Stomach (tissue), 9 donors: ENCODE data around the gene DLGAP1. TPM values are rescaled to one million over a fixed set of nuclear protein-coding genes. Genes with fewer than 3 reads are reported as not detected.

Experiments
- DNase-seq, 2 donors: peaks; one replicate each; pipeline versions ENCODE4 v3.0.0 to v3.0.0-alpha.2; 2013 to 2019
- H3K27ac ChIP-seq, 5 donors: fragments of 200-600 bp in 4 of 5; sonication (generic) in 4 of 5; one replicate each; pipeline ENCODE4 v1.5.1; 2013 to 2019; ENCODE audit warnings: mild to moderate bottlenecking in 1 of 5, moderate library complexity in 1 of 5
- H3K27me3 ChIP-seq, 3 donors: fragments of 200-600 bp; sonication (generic); one replicate each; pipeline ENCODE4 v1.5.1; 2017 to 2019; ENCODE audit warnings: mixed run types in 1 of 3
- H3K36me3 ChIP-seq, 4 donors: fragments of 200-600 bp; sonication (generic); 1 replicate in 3 of 4; 2 replicates in 1 of 4; pipeline ENCODE4 v1.5.1; 2016 to 2019
- H3K4me1 ChIP-seq, 4 donors: fragments of 200-600 bp; sonication (generic); one replicate each; pipeline ENCODE4 v1.5.1; 2016 to 2019
- H3K4me3 ChIP-seq, 4 donors: fragments of 200-600 bp; sonication (generic) in 3 of 4; one replicate each; pipeline ENCODE4 v1.5.1; 2016 to 2019; ENCODE audit warnings: mild to moderate bottlenecking in 1 of 4
- H3K9me3 ChIP-seq, 4 donors: fragments of 200-600 bp; sonication (generic); one replicate each; pipeline ENCODE4 v1.5.1; 2016 to 2019
- EP300 ChIP-seq: sonication (generic); formaldehyde crosslinking; IDR thresholded peaks from one replicate; pipeline ENCODE4 v1.6.1; 2017; ENCODE audit warnings: antibody characterized with exemption
- POLR2A ChIP-seq, 4 donors: fragments of 450-650 bp; IDR thresholded peaks; one replicate each; pipeline ENCODE4 v1.6.1; 2016; ENCODE audit warnings: antibody characterized with exemption in 4 of 4, control low read depth in 2 of 4, mild to moderate bottlenecking in 1 of 4, moderate library complexity in 1 of 4
- POLR2AphosphoS5 ChIP-seq, 3 donors: sonication (generic); formaldehyde crosslinking; IDR thresholded peaks; one replicate each; pipeline ENCODE4 v1.6.1; 2016; ENCODE audit warnings: antibody characterized with exemption in 3 of 3
- WGBS, 5 donors: extraction: QIAGEN DNeasy Blood & Tissue Kit in 3 of 5; methylation state at CpG; one replicate each; pipeline versions ENCODE4 v1.1.5 to v1.1.7; 2013 to 2018; 5-methylcytosine and 5-hydroxymethylcytosine counted together
- intact Hi-C: fragments of 100-400 bp; cut with DNase I; formaldehyde crosslinking; loops from one replicate; pipeline ENCODE4 v1.15.1; 2023; ENCODE audit warnings: low total_unique reads
- polyA plus RNA-seq, 3 donors: library from polyadenylated mRNA; stranded (reverse); fragments of 200-250 nt; gene quantifications; one replicate each; pipeline ENCODE4 v1.2.3, GENCODE V29; 2013
- total RNA-seq, 5 donors: library from RNA; depleted of rRNA; stranded (reverse); fragments of >200 nt; gene quantifications; one replicate each; pipeline versions ENCODE4 v1.1.0 to v1.2.3, GENCODE V29; 2014 to 2016
- TF ChIP-seq, protein P1 (sequence below), 7 experiments: fragments of 450-650 bp in 4 of 7; fragments of 200-600 bp in 3 of 7; sonication (generic) in 3 of 7; IDR thresholded peaks; one replicate each; pipeline ENCODE4 v1.5.1; 2016 to 2019; ENCODE audit warnings: antibody characterized with exemption in 7 of 7, control low read depth in 2 of 7, mild to moderate bottlenecking in 1 of 7
- donor health status: healthy with polysubstance abuse.
- donor health status: Bipolar disorder and iron deficiency.
- donor health status: healthy.

Gene DLGAP1
- total and polyA plus RNA-seq, 8 donors: 0.06 to 7.0 (median 1.3) TPM; not detected in 1

DNA sequence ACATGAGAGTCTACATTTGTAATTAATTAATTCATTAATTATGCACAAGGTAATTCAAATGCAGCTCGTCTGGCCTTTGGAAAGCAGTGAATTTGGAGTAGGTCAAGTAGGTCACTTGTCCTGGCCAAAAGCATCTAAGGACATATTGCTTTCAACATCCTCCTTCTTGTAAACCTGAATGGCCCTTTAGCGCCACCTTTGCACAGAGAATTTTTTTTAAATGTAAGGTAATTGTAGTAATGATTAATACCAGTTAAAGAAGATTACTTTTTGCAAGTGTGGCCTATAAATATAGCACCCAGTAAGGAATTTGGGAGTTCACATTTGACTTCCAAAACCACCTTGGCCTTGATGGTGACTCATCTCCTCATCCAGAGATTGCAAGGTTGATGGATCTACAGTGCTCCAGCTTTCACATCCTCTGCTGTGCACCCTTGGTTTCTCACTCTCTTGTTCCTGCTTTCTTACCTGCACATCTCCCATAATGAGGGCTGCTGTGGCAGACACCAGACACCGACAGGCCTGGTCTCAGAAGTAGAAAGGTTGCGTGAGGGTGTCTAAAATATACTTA lies 523.5 kb downstream of the DLGAP1 start:
- WGBS, 5 donors: 79 to 95% (median 94%) methylated on average over 4 of the region's 4 CpGs
- H3K4me1 ChIP-seq: no peaks in the 10 kb centered on the region
- H3K9me3 ChIP-seq: no peaks in the 10 kb centered on the region
- intact Hi-C loops: no loop called here
- no peaks in the 10 kb centered on the region for H3K36me3 ChIP-seq
- H3K27ac ChIP-seq: no peak overlapping the region
- TF ChIP-seq EP300 (no peak), POLR2AphosphoS5 (IDR thresholded peaks at IDR 0.05) (no peak), POLR2A (IDR thresholded peaks at IDR 0.05) (no peak)
- TF ChIP-seq, protein P1, sequence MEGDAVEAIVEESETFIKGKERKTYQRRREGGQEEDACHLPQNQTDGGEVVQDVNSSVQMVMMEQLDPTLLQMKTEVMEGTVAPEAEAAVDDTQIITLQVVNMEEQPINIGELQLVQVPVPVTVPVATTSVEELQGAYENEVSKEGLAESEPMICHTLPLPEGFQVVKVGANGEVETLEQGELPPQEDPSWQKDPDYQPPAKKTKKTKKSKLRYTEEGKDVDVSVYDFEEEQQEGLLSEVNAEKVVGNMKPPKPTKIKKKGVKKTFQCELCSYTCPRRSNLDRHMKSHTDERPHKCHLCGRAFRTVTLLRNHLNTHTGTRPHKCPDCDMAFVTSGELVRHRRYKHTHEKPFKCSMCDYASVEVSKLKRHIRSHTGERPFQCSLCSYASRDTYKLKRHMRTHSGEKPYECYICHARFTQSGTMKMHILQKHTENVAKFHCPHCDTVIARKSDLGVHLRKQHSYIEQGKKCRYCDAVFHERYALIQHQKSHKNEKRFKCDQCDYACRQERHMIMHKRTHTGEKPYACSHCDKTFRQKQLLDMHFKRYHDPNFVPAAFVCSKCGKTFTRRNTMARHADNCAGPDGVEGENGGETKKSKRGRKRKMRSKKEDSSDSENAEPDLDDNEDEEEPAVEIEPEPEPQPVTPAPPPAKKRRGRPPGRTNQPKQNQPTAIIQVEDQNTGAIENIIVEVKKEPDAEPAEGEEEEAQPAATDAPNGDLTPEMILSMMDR (IDR thresholded peaks at IDR 0.05): no peak
- no peaks in the 10 kb centered on the region for H3K27me3 ChIP-seq
- DNase-seq: no peak
- no peak overlapping the region for H3K4me3 ChIP-seq

DNA sequence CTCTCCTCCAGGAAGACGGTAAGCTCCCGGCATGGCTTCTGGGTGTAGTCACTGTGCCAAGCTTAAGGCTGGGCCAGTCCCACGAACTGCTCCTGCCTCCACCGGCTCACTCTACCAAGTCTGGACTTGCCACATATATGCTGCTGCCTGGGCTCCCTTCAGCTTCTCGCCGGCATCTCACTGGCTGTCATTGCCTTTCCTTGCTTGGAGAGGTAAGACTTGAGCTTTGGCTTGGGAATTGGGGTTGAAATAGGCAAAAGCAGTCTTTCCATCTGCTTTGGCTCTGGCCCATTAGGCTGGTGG lies 524.1 kb downstream of the DLGAP1 start:
- no peaks in the 10 kb centered on the region for H3K36me3 ChIP-seq
- no peaks in the 10 kb centered on the region for H3K27me3 ChIP-seq
- DNase-seq: no peak
- intact Hi-C loops: no loop called here
- H3K27ac ChIP-seq: no peak overlapping the region
- 89 to 98% (median 96%) methylated on average over 6 of the region's 6 CpGs for WGBS, 5 donors
- TF ChIP-seq EP300: no peak
- no peak for TF ChIP-seq POLR2AphosphoS5 (IDR thresholded peaks at IDR 0.05)
- TF ChIP-seq, protein P1 (IDR thresholded peaks at IDR 0.05): no peak
- TF ChIP-seq POLR2A (IDR thresholded peaks at IDR 0.05): no peak
- H3K4me3 ChIP-seq: no peak overlapping the region
- H3K9me3 ChIP-seq: no peaks in the 10 kb centered on the region
- no peaks in the 10 kb centered on the region for H3K4me1 ChIP-seq

DNA sequence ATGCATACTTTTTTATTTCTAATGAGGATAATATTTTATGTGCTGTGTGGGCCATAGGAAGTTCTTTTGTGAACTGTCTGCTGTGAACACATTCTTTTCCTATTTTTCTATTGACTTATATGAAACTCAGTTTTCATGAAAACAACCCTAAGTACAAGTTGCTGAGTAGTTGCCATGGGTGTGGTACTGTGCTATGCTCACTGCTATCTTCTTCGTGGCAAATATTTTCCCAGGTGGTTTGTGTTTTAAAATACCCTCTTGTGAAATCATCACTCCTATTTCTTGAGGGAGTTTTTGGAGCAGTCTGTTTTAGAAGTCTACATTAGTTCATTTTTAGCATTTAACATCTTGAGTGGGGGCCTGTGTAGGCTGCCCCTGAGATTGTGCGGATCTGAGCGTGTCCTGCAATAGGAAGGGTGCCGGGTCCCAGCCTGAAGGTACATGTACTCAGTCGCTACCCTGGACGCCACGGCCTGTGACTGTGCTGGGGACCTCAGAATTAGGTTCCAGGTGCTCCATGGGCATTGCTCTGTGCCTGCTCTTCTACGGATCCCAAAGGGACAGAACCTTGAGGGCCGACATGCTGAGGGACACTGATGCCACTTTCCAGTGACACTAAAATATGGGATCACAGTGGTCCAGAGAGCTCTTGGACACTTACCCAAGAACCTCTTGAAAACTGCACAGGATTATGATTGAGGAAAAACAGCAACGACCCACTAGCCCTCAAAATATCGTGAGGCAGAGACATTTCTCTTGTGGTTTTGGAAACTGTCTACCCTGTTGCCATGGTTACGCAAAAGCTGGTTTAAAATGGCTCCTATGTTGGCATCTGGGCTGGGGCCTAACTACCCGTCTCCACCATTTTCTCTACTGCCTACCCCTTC lies 524.7 kb downstream of the DLGAP1 start:
- Histone ChIP-seq H3K9me3 (no peaks in the 10 kb centered on the region), H3K27ac (no peak overlapping the region), H3K27me3 (no peaks in the 10 kb centered on the region), H3K4me1 (no peaks in the 10 kb centered on the region), H3K4me3 (no peak overlapping the region), H3K36me3 (no peaks in the 10 kb centered on the region)
- TF ChIP-seq POLR2A (IDR thresholded peaks at IDR 0.05): no peak
- TF ChIP-seq POLR2AphosphoS5 (IDR thresholded peaks at IDR 0.05): no peak
- no peak for TF ChIP-seq EP300
- TF ChIP-seq, protein P1 (IDR thresholded peaks at IDR 0.05): no peak
- 87 to 92% (median 91%) methylated on average over 13 of the region's 13 CpGs for WGBS, 5 donors
- intact Hi-C loops: no loop called here
- DNase-seq: no peak

DNA sequence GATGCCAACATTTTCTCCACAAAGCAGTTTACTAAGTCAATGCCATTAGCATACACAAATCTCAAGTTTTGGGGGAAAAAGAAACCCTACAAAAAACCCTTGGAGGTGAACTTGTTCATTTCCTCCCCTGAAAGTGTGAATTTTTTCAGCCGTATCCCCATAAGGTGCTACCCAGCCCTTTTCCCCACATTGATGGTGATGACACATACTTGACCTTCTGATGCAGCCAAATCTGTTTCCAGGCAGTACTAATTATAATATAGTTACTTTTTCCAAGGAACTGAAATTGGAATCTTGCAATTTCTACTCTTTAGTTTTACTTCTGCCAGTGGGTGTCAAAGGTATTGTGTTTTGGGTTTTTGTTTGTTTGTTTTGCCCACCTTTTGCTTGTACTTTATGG lies 530.7 kb downstream of the DLGAP1 start:
- Histone ChIP-seq H3K9me3 (no peaks in the 10 kb centered on the region), H3K27ac (no peak overlapping the region), H3K4me3 (no peak overlapping the region), H3K27me3 (no peaks in the 10 kb centered on the region), H3K4me1 (peaks cover 0 to 7% (median 0%) of the 10 kb centered on the region in 4 donors), H3K36me3 (no peaks in the 10 kb centered on the region)
- DNase-seq: no peak
- intact Hi-C loops: no loop called here
- TF ChIP-seq, protein P1 (IDR thresholded peaks at IDR 0.05): no peak
- WGBS, 5 donors: 74 to 92% (median 78%) methylated on average over 1 of the region's 1 CpG
